Measurements from ENCODE around the gene UBAC2. TPM values are rescaled to one million over a fixed set of nuclear protein-coding genes. Genes with fewer than 3 reads are reported as not detected.

UBAC2 gene
- total and polyA plus RNA-seq, 2 donors (not counting 1 experiment from before 2014, with no cell fraction given) = 32.4 to 87.4 TPM

GRCh38 chr13:99374169-99374991 is 173.7 kb downstream of the UBAC2 start:
- Histone ChIP-seq H3K9me3 (ENCODE audit: control insufficient read depth, insufficient read depth, low read depth, low read length) (no peaks in the 10 kb centered on the region), H3K36me3 (ENCODE audit: control insufficient read depth, insufficient read depth, low read length) (peaks cover 3% of the 10 kb centered on the region), H3K27me3 (ENCODE audit: control insufficient read depth, insufficient read depth, low read length) (no peaks in the 10 kb centered on the region), H3K4me3 (replicated peaks in 1 of 4; ENCODE audit: control extremely low read depth in 1 of 4, insufficient read depth in 1 of 4, low read depth in 3 of 4, low read length in 4 of 4) (no peak overlapping the region), H3K9ac (ENCODE audit: insufficient read depth, low read length) (no peak overlapping the region), H3K4me1 (ENCODE audit: control insufficient read depth, extremely low read depth, insufficient read depth, low read length) (no peaks in the 10 kb centered on the region), H3K4me2 (ENCODE audit: extremely low read depth, insufficient read depth, low read length) (no peak overlapping the region), H3K79me2 (ENCODE audit: control insufficient read depth, insufficient read depth, low read length) (no peaks in the 10 kb centered on the region), H2AFZ (ENCODE audit: low read length) (no peak overlapping the region), H3K27ac (ENCODE audit: insufficient read depth, low read length) (no peak overlapping the region), H4K20me1 (ENCODE audit: control insufficient read depth, extremely low read depth, insufficient read depth, low read length) (no peaks in the 10 kb centered on the region)
- TF ChIP-seq EZH2 (IDR thresholded peaks at IDR 0.05; ENCODE audit: low read length, missing control alignments) = no peak
- TF ChIP-seq CTCF (conservative IDR thresholded peaks at IDR 0.05 in 1 of 2, IDR thresholded peaks at IDR 0.05 in 1 of 2; ENCODE audit: low read depth in 1 of 2, low read length in 2 of 2) = no peak
- DNase-seq (ENCODE audit: low read depth in 2 of 2) = no peak

GRCh38 chr13:99374994-99375737 is 174.5 kb downstream of the UBAC2 start:
- DNase-seq (ENCODE audit: low read depth in 2 of 2) = no peak
- Histone ChIP-seq H3K4me3 (replicated peaks in 1 of 4; ENCODE audit: control extremely low read depth in 1 of 4, insufficient read depth in 1 of 4, low read depth in 3 of 4, low read length in 4 of 4) (no peak overlapping the region), H4K20me1 (ENCODE audit: control insufficient read depth, extremely low read depth, insufficient read depth, low read length) (no peaks in the 10 kb centered on the region), H3K9me3 (ENCODE audit: control insufficient read depth, insufficient read depth, low read depth, low read length) (no peaks in the 10 kb centered on the region), H3K27ac (ENCODE audit: insufficient read depth, low read length) (no peak overlapping the region), H3K9ac (ENCODE audit: insufficient read depth, low read length) (no peak overlapping the region), H2AFZ (ENCODE audit: low read length) (no peak overlapping the region), H3K27me3 (ENCODE audit: control insufficient read depth, insufficient read depth, low read length) (no peaks in the 10 kb centered on the region), H3K4me1 (ENCODE audit: control insufficient read depth, extremely low read depth, insufficient read depth, low read length) (no peaks in the 10 kb centered on the region), H3K79me2 (ENCODE audit: control insufficient read depth, insufficient read depth, low read length) (no peaks in the 10 kb centered on the region), H3K4me2 (ENCODE audit: extremely low read depth, insufficient read depth, low read length) (no peak overlapping the region), H3K36me3 (ENCODE audit: control insufficient read depth, insufficient read depth, low read length) (peaks cover 1% of the 10 kb centered on the region)
- TF ChIP-seq EZH2 (IDR thresholded peaks at IDR 0.05; ENCODE audit: low read length, missing control alignments) (no peak), CTCF (conservative IDR thresholded peaks at IDR 0.05 in 1 of 2, IDR thresholded peaks at IDR 0.05 in 1 of 2; ENCODE audit: low read depth in 1 of 2, low read length in 2 of 2) (no peak)

GRCh38 chr13:99375738-99376080 is 175.1 kb downstream of the UBAC2 start:
- no peak for DNase-seq (ENCODE audit: low read depth in 2 of 2)
- Histone ChIP-seq H2AFZ (ENCODE audit: low read length) (no peak overlapping the region), H3K36me3 (ENCODE audit: control insufficient read depth, insufficient read depth, low read length) (no peaks in the 10 kb centered on the region), H3K4me3 (replicated peaks in 1 of 4; ENCODE audit: control extremely low read depth in 1 of 4, insufficient read depth in 1 of 4, low read depth in 3 of 4, low read length in 4 of 4) (no peak overlapping the region), H3K9me3 (ENCODE audit: control insufficient read depth, insufficient read depth, low read depth, low read length) (no peaks in the 10 kb centered on the region), H4K20me1 (ENCODE audit: control insufficient read depth, extremely low read depth, insufficient read depth, low read length) (no peaks in the 10 kb centered on the region), H3K79me2 (ENCODE audit: control insufficient read depth, insufficient read depth, low read length) (no peaks in the 10 kb centered on the region), H3K4me1 (ENCODE audit: control insufficient read depth, extremely low read depth, insufficient read depth, low read length) (no peaks in the 10 kb centered on the region), H3K27ac (ENCODE audit: insufficient read depth, low read length) (no peak overlapping the region), H3K9ac (ENCODE audit: insufficient read depth, low read length) (no peak overlapping the region), H3K4me2 (ENCODE audit: extremely low read depth, insufficient read depth, low read length) (no peak overlapping the region), H3K27me3 (ENCODE audit: control insufficient read depth, insufficient read depth, low read length) (no peaks in the 10 kb centered on the region)
- TF ChIP-seq CTCF (conservative IDR thresholded peaks at IDR 0.05 in 1 of 2, IDR thresholded peaks at IDR 0.05 in 1 of 2; ENCODE audit: low read depth in 1 of 2, low read length in 2 of 2) (no peak), EZH2 (IDR thresholded peaks at IDR 0.05; ENCODE audit: low read length, missing control alignments) (no peak)

All from fibroblast of lung (primary cell).